HG03108 (cell line): ENCODE measurements around the gene PDE6B.
"Not testable (repeated sequence)": the region's sequence is repeated elsewhere in the genome, so short reads cannot be mapped to it uniquely, and the experiment has no call there.

Experiments used
- ATAC-seq: cut with Tn5 transposase; IDR thresholded peaks from one replicate; pipeline ENCODE4 v1.9.1; 2021; ENCODE audit warnings: moderate library complexity; ENCODE audit not compliant: unreplicated experiment

PDE6B gene

DNA sequence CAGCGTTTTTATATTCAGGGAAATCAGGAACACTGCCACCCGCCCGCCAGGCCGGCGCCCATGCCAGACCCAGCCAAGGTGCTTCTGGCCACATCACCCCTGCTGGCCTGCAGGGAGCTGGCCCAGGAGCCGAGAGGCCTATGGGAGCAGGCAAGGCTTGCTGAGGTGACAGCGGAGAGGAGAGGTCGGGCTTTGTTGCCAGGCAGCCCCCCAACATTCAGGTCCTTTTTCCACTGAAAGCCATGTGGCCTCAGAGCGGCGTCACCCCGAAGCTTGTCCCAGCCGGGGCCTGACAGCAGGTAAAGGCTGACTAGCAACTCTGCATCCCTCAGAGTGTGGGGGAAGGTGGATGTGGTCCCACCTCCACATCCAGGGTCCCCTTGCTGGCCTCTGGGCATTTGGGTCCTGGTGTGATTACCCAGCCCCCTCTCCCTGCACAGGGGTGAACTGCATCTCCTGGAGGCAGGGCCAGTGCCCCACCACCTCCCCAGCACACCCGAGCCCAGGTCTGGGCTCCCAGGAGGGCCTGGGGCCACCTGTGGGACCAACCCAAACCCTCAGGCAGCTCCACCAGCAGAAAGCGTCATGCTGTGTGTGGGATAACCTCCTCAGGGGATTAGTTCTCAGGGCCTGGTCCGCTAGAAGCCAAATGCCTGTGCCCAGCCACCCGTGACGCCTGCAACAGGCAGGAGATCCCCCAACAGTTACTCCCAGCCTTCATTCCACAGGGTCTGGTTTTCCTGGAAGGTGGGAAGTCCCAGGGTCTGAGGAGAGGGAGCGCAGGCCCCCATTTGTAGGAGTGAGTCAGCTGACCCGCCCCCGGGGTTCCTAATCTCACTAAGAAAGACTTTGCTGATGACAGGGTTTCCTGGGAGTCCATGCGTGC is at the start of gene PDE6B:
PDE6B (plus strand) TSS at position 869 of the 886 bp plus-strand sequence. CDS start 54 bp downstream, outside the sequence.
- no peak for ATAC-seq

DNA sequence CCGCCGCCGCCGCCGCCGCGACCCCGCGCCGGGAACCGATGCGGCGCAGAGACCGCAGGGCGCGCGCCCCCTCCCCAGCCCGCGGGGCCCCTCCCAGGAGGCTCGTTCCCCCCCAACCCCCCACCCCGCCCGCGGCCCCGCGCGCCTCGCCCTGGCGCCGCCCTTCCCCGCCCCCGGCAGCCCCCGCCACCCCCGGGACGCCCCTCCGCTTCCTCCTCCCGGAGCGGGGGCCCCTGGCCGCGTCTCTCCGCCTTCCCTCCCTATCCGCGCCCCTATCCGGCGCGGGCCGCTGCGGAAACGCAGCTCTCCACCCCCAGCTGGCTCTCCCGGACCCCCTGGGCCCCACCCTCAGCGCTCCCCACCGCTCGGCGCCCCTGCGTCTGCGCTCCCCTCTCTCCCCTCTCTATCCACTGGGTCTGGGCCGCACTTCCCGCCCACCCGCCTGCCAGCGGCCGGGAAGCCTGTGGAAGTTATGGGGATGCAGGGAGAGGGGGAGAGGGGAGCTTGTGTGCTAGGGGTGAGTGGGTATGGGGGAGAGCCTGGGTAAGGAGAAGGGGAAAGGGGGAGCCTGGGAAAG is 49.0 kb upstream of the PDE6B start, which contains the start of gene TMEM271:
TMEM271 (minus strand) TSS at position 51 of the 577 bp plus-strand sequence. CDS start 233 bp downstream, outside the sequence.
- ATAC-seq: no peak

DNA sequence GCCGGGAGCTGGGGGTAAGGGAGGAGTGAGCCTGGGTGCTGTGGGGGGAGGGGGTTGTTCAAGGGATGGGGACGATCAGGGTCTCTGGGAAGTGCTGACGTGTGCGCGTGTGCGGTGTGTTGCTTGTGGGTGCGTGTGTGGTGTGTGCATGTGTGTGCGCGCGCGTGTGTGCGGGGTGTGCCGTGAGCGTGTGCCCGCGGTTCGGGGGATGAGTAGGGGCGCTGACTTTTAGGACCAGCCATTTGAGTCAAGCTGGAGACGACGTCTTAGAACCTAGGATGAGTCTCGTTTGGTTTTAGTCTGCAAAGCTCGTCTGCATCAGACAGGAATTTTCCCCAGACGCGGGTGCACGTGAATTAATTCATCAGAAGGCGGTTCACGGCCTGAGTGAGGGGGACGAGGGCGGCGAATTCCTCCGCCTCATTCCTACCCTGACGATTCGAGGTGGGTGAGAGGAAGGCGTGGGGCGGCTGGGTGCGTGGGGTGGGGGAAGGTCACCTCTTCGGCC is 48.3 kb upstream of the PDE6B start:
- no peak for ATAC-seq

DNA sequence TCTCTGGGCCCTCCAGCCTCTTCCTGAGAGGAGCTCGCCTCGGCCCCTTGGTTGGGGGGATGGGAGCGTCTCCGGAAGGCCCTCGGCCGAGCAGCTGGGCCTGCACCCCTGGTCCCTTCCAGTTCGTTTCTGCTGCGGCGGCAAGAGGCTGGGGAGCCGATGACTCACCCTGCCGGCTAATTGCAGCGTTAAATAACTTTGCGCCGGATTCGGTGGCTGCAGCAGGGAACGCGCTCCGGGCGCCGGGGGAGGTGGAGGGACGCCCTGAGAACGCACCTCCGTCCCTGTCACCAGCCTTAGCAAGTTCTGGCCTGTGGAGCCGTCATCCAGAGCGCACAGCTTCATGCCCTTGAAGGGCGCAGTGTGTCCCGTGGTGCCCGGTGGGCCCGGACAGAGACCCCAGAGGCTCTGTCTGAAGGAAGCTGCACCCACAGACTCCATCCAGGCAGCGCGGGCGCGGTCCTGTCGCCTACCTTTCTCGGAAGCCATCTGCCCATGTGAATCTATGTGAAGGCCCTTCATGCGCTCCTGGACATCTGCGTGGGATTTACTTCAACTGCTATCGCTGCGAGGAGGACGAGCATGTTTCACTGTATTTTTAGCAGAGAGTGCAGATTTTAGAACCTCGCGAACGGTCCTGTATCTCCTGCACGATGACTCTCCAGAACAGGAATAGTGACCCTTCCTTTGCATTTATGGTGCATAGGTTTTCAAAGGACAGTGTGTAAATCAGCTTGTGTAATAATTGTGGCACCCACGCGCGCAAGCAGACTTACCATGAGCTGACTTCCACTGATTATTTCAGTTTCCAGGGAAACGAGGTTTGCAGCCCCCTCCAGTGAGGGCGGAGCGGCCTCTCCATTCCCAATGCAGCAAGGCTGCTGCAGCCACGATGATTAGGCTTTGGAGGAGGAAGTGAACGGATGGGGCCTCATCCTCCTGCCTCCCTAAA is 47.6 kb upstream of the PDE6B start:
- no peak for ATAC-seq

DNA sequence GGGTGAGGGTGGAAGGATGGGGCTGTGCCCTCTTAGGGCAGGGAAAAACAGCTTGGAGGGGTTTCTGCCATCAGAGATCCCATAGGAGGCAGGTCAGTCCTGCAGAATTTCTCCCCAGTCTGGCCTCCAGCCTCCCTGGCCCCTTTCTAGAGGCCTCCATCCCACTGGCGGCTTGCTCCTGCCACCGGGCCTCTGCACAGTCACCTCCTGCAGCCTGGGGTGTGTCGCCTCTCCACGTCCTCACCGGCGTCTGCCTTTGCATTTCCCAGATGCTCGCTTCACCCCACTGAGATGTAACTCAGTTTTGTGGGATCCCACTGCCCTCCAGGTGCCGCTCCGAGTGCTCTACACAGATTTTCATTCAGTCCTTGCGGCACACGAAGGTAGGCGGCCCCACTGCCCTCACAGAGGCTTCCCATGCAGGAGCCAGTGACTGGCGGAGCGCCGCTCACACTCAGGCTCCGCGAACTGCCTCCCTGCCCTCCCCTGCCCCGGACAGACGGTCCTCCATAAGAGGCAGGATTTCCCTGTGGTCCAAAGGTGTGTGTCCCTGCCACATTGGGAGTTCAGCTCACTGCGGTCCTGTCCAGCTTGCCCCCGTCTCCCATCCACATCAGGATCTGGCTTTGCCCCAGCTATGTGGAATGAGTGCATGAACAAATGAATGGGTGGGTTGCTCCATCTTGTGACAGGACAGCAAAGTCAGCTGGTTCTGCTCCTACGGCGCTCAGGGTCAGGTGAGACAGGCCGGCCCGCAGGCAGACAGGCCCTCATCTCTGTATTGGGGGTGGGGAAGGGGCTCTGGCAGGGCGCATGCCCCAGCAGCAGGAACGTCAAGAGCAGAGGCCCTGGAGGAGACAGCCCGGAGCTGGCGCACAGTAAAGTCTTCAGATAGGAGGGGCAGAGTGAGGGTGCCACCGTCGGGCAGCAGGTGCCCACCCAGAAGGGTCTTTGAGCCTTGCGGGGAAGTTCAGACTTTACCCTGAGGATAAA is 46.6 kb upstream of the PDE6B start:
- no peak for ATAC-seq

DNA sequence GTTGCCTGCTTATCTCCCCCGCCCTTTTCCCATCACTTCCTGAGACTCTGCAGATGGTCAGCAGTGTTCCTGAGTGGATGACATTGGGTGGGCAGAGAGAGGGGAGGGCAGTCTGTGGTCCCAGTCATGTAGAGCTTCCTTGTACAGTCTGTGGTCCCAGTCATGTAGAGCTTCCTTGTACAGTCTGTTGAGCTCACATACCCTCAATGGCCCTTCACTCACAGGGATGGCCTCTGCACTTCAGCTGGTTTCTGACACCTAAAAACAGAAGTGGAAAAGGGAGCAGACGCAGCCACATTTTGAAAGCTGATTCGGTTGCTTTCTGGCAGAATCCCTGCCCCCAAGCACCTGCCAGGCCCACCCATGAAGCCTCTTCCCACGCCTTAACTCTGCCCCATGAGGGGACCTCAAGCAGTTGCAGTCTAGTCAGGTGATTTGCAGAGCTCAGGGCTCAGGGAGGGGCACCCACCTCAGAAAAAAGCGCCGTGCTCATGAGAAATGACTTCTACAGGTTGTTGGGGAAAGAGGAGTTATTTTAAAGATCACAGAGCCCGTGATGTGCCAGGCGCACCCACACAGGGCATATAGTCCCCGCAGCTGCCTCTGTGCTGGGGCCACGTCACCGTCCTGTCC is 45.7 kb upstream of the PDE6B start:
- no peak for ATAC-seq

DNA sequence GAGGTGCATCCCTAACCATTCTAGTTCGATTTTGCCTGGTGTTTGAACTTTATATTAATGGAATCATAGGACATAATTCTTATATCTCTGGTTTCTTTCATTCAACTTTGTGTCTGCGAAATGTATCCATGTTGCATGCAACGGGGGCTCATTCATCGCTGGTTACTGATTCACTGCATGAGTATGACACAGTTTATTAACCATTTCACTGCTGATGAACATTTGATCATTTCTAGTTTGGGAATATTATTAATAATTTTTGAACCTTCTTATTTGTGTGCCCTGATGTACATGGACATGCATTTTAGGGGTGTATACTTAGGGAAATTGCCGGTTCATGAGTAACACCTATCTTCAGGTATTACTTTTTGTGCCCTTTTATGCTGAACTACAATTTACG is 44.2 kb upstream of the PDE6B start:
- no peak for ATAC-seq

DNA sequence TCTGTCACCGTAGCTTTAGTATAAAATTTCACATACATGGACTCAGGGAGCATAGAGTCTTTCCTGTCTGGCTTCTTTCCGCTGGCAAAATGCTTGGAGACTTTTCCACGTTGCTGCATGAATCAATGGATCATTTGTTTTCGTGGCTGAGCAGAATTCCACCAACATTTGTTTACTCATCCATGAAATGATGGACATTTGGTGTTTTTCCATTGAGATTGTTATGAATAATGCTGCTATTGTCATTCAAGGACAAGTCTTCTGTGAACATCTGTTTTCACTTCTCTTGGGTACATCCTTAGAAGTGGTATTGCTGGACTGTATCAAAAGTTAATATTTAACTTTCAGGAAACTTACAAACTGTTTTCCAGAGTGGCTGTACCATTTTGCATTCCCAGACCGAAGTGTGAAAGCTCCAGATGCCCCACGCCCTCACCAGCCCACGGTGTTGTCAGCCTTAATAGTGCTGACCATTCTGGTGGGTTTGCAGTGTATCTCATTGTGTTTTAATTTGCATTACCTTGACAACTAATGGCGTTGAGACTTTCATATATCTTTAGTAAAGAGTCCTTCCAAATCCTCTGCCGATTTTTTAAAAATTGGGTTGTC is 43.5 kb upstream of the PDE6B start:
- ATAC-seq: no peak

DNA sequence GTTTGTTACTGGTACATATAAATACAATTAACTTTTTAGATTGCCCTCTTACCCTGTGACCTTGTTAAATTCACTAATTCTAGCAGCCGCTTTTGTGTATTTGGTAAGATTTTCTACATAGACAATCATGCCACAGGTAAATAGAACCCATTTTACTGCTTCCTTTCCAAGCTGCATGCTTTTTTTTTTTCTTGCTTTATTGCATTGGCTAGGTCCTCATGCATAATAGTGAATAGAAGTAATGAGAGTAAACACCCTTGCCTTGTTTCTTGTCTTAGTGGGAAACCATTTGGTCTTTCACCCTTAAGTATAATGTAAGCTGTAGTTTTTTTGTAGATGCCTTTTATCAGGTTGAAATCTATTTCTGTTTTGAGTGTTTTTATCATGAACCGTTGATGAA is 41.6 kb upstream of the PDE6B start:
- no peak for ATAC-seq

DNA sequence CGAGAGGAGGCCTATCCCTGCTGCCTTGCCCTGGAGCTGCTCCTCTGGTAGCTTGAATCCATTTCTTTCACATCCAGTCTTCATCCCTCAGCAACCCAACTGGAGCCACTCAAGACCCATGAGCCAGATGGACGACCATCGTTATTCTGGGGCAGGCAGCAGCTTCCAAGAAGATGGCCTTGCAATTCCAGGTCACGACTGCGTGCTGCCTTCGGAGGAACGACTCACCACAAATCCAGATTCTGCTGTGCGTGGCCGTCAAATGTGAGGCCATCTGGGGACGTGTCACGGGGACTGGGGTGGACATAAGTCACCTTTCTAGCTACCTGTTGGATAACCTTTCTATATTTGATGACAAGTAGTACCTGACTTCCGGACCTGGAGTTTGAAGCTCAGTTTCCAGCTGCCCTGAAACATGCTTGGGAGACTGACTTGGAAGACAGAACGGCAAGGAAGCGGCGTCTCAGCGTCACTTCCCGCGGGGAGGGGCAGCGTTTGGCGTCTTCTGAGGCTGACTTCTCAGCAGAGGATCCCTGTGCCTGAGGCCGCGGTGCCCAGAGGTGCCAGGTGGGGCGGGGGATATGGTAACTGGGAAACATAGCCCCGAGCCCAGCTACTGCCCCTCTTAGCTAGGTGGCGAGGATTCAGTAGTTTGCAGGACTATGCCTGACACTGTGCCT is 37.6 kb upstream of the PDE6B start:
- ATAC-seq: no peak

DNA sequence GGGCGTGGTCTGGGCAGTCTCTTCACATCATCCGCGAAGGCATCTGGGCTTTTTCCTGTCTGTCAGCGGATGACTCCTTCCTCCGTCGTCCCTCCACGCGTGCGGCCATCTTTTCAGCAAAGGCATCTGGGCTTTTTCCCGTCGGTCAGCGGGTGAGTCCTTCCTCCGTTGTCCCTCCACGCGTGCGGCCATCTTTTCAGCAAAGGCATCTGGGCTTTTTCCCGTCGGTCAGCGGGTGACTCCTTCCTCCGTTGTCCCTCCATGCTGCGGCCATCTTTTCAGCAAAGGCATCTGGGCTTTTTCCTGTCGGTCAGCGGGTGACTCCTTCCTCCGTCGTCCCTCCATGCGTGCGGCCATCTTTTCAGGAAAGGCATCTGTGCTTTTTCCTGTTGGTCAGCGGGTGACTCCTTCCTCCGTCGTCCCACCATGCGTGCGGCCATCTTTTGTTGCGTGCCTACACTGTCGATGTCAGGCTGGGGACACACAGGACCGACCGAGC is 37.0 kb upstream of the PDE6B start:
- ATAC-seq: no peak

DNA sequence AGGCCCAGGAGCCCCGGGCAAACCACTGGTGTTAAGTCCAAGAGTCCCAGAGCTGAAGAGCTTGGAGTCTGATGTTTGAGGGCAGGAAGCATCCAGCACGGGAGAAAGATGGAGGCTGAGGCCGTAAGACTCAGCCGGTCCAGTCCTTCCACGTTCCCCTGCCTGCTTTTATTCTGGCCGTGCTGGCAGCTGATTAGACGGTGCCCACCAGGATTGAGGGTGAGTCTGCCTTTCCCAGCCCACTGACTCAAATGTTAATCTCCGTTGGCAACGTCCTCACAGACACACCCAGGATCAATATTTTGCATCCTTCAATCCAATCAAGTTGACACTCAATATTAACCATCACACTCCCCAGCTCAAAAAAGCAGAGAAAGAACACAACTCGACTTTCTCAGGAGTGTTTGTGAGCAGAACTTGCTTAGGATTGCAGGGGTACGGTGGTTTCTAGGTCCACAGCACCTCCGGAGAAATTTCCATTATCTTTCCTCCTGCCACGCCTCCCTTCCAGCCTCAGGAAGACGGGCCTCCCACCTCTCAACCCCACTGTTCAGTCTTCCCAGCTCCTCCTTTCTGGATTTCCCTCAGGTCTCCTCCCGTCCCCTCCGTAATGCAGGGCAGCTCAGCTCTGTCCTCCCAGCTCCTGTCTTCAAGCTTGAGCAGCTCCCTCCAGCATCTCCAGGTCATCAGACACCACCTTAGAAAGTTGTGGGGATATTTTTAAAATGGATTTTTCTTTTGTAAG is 36.0 kb upstream of the PDE6B start:
- ATAC-seq: no peak

DNA sequence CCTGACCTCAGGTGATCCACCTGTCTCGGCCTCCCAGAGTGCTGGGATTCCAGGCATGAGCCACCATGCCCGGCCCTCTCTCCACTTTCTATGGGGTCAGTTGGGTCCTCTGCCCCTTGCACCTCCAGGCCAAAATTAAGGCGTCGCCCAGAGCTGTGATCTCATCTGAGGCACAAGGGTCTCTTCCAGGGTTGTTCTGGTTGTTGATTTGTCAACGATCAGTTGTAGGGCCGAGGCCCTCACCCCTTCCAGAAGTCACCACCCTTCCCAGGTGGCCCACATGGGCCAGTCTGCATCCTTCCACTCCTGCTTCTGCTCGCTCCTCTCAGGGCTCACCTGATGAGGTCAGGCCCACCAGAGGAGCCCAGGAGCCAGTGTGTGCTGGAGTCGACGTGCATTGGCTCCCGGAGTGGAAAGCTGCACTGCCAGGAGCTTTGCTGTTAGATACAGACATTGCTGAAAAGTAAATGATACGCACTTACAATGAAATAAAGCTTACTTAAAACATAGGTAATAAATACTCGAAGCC is 35.0 kb upstream of the PDE6B start:
- ATAC-seq: no peak

DNA sequence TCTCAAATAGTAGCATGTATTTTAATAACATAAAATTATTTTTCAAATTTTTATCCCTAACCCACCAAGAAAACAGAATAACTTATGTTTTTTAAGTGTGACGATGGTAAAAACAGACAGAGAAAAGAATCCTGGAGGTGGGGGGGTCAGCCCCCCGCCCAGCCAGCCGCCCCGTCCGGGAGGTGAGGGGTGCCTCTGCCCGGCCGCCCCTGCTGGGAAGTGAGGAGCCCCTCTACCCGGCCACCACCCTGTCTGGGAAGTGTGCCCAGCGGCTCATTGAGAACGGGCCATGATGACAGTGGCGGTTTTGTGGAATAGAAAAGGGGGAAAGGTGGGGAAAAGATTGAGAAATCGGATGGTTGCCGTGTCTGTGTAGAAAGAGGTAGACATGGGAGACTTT is 33.2 kb upstream of the PDE6B start:
- not testable (repeated sequence) for ATAC-seq

DNA sequence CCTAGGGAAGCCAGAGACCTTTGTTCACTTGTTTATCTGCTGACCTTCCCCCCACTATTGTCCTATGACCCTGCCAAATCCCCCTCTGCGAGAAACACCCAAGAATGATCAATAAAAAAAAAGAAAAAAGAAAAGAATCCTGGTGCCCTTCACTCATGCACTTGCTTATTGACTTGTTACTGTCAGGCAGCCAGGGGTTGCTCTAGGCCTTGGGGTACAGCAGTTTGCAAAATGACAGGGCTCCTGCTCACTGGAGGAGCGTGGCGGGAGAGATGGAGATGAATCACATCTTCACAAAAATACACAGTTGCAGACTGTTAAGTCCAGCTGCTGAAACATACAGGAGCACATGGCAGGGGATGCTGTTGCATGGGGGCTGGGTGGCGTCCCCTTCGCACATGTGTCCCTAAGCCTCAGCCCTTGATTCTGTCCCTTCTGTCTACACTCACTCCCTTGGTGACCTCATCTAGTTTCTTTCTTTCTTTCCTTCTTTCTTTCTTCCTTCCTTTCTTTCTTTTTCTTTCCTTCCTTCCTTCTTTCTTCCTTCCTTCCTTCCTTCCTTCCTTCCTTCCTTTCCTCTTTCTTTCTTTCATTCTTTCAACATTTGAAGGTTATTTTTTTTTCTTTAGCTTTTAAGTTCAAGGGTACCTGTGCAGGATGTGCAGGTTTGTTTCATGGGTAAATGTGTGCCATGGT is 32.4 kb upstream of the PDE6B start:
- no peak for ATAC-seq

DNA sequence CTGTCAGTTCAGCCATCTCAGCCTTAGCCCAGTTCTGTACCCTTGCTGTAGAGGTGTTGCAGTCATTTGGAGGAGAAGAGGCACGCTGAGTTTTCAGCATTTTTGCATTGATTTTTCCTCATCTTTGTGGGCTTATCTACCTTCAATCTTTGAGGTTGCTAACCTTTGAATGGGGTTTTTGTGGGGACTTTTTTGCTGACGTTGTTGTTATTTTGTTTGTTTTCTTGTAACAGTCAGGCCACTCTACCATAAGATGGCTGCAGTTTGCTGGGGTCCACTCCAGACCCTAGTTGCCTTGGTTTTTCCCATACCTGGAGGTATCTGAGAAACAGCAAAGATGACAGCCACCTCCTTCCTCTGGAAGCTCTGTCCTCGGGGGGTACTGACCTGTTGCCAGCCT is 26.4 kb upstream of the PDE6B start:
- no peak for ATAC-seq

DNA sequence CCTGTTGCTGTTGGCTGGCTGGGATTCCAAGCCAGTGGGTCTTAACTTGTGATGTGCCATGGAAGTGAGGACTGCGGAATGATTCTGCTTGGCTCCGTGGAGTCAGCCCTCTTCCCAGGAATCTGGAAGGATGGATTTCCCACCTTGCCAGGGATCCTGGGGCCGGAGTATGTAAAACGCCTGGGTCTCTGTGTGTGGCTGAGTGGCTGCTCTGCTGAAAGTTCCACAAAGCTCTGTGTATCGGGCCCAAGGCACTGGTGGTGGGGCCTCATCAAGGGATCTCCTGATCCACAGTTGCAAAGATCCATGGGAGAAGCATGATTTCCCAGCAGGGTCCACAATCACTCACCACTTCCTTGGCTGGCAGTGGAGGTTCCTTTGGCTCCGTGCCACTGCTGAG is 25.2 kb upstream of the PDE6B start:
- ATAC-seq: no peak
